ENCODE data around the gene ULBP3. TPM values are rescaled to one million over a fixed set of nuclear protein-coding genes. Genes with fewer than 3 reads are reported as not detected.
"Not testable (repeated sequence)": the region's sequence is repeated elsewhere in the genome, so short reads cannot be mapped to it uniquely, and the experiment has no call there.

The ULBP3 gene
- total RNA-seq, 1 donor from 2014 or later, result 0.81 TPM

DNA sequence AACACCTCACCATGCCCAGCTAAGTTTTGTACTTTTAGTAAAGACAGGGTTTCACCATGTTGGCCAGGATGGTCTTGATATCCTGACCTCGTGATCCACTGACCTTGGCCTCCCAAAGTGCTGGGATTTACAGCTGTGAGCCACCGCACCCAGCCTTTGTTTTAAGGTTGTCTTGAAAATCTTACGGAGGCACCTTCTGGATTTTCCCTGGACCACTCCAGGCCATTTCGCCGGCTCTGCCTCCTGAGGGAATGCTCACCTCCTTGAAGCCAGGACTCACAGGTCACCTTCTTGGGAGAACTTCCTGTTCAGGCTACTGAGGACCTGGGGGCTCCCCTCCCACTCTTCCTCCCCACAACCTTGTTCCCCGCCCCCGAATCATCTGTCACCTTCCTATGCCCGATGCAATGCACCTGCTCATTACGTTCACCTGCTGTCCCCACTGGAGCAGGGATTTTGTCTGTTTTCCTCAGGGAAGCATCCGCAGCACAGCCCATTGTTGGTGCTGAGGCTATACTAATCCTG, 24.2 kb downstream of the ULBP3 start:
- intact Hi-C loops (cut with micrococcal nuclease), result no loop called here

DNA sequence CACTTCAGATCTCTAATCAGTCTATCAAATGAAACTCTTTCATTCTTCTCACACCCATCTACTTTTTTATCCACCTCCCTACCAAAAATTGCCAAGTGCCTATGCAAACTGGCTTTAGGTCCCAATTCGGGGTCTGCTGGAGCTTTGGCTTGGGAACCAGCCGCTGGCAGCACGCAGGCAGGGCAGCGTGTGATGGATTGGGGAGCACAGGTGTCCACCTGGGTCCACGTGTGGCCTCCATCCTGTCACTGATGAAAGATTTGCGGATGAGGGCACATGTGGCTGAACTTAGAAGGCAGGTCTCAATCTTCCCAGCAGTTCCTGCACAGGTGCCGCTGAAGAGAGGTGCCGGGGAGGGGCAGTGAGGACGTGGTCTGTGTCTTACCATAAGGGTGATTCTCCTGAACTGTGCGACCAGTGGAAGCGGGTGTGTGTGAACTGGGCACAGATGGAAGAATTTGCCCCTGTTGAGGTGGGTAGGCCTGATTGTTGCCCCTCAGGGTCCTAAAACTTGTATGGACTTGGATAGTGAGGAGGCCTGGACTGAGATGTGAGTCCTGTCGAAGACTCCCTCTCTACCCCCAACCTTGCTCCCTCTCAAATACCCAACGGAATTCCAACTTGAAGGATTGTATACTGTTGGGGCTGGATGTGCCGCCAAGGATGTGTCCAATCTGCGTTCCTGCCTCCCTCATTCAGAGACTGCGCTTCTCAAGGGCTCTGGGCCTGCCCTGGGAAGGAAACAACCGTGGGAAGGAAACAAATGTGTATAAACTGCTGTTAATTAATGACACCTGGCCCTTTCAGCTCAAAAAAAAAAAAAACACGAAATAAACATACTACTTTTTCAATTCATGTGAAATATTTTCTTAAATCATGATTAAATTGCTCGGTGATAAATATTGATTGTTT, 25.2 kb downstream of the ULBP3 start:
- intact Hi-C loops (cut with micrococcal nuclease), result no loop called here

DNA sequence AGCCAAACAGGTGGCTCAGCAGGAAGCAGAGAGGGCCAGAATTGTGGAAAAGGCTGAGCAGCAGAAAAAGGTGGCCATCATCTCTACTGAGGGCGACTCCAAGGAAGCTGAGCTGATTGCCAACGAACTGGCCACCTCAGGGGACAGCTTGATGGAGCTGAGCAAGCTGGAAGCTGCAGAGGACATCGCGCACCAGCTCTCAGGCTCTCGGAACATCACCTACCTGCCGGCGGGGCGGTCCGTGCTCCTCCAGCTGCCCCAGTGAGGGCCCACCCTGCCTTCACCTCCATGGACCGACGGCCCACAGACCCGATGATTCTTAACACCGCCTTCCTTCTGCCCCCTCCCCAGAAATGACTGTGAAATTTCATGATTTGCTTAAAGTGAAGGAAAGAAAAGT, 25.8 kb downstream of the ULBP3 start:
- intact Hi-C loops (cut with micrococcal nuclease), result no loop called here

DNA sequence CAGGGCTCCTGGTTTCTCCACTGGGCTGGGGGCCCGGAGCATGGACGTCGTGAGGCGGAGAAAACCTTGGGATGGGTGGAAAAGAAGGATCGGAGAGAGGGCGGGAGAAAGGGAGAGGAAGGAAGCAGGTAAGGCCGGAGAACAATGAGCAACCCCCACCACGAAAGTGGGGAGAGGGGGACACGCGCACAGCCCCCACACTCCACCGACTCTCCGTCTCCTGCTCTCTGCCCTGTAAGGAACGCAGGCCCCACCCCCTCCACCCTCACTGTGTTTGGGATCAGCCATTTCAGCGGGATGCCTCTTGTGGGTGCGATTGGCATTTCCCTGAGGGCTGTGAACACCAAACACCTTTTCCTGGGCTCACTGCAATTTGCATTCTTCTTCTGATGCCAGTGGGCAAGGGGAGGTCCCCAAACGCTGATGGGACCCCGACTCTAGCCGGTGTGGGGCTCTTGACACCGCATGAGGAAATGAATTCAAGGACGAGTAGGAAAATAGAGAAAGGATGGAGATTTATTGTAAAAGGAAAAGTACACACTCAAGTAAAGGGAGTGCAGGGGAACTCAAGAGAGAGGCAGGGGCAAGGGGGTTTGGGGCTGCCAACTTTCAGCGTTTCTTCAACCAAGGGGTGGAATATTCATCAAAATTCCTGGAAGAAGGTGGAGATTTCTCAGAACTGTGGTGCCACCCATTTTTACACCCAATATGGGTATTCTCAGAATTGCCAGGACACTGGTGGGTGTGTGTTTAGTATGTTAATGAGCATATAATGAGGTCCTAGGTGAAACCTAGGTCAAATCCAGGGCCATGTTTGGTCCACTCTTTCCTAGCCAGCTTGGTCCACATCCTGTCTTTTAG, 30.5 kb downstream of the ULBP3 start:
- intact Hi-C loops (cut with micrococcal nuclease), result no loop called here

DNA sequence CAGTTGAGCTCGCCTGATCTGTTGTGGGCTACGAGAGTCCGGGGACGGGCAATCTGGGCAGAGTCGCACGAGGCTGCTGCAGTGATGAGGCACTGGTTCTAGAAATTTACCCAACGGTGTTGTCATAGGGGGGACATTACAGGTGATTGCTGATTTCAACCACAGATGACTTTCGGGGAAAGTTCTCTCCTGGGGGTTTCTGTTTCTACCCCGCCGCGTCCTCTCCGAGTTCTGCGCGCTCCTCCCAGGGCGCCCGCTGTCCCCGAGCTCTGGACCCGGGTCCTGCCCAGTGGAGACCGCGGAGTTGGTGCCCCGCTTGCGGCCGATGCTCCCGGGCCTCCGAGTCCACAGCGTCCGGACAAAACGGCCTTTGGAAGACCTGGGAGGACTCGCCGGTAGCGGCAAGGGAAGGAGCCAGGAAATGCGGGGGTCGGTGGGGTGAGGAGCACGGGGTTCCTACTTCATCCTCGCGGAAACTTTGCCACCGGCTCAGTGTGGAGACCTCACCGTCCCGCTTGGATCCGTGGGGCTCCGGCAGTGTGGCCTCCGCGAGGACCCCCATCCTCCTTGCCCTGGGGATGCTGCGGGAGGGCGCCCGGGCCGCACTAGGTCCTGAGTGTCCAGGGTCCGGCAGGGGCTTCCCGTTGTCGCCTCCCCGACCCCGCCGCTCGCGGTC, 31.3 kb downstream of the ULBP3 start:
- intact Hi-C loops (cut with micrococcal nuclease), result no loop called here

DNA sequence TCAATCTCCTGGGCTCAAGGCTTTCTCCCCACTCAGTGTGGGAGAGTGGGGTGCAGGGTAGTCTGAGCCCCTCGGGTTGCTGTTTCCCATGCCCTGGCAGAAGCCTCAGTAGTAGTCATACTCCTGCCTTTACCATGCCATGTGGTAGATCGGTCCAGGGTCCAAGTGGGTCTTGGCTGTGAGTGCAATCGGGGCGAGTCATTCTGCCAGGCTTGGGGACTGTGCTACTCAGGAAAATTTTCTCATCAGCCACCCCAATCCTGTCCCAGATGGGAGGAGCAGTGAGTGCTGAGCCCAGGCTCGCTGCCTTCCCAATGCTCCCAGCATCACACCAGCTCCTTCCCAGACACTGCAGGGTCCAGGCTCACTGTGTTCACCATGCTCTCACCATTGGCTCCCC, 32.8 kb downstream of the ULBP3 start:
- intact Hi-C loops (cut with micrococcal nuclease), result no loop called here

DNA sequence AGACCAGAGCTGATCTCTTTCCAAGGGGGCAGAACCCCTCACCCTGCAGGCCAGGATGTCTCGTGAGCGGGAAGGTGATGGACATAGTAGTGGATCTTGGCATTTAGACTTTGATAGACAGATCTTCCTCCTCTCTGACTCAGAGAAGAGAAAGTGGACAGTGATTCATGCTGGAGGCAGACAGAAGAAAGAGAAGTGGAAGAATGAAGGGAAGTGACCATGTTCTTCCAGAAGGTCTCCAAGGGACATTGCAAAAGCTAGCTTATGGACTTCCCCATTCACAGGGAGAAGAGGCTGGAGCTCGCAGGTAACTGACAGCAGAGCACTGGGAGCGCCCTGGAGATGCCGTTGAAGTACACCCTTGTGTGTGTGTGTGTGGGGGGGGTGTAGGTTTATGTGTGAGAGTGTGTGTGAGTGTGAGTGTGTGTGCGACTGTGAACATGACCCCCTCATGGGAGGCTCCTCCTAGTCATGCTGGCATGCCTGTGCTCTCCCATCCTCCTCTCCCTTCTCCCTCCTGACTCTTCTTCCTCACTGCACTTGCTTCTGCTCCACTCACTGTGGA, 35.6 kb downstream of the ULBP3 start:
- intact Hi-C loops (cut with micrococcal nuclease), result no loop called here

DNA sequence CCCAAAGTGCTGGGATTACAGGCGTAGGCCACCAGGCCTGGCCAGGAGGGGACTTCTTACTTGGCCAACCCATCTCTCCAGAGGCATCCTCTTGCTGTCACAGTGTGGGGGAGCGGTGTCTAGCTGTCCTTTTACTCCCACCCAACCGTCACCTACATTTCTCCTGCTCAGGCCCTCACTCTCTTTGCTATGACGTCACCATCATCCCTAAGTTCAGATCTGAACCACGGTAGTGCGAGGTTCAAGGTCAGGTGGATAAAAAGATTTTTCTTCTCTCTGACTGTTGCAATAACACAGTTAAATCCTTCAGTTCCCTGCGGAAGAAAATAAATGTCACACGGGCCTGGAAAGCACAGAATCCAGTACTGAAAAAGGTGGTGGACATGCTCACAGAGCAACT, 36.3 kb downstream of the ULBP3 start:
- intact Hi-C loops (cut with micrococcal nuclease), result no loop called here

DNA sequence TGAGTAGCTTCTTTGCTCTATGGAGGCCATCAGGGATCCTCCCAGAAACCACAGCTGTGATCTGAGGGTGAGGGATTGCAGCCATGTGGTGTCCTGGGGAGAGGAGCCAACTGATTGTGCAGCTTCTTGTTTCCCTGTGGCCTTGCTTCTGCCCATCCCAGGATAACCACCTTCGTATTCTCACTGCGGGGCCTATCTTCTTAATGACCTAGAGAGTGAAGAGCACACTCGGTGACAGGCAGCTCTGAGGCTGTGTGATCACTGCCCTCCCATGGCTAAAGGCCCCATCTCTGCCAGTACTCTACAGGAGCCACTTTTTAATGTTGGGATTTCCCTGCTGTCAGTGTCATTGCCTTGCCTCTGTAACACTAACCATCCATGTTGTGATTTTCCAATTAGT, 38.3 kb downstream of the ULBP3 start:
- intact Hi-C loops (cut with micrococcal nuclease), result no loop called here

DNA sequence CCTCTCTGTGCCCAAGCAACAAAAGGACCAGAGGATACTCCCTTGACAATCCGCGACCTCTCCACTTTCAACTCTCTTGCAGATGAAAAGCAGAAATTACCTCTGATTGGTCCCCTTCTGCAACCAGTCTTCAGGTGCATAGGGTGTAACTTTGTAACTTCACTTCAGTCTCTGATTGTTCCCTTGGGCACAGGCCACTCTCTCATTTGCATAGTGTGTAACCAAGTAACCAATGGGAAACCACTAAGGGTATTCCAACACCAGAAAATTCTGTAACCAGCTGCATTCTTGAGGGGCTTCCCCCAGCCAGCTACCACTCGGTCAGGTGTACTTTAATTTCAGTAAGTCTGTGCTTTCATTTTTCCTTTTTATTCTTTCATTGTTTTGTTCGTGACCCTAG, 39.2 kb downstream of the ULBP3 start:
- intact Hi-C loops (cut with micrococcal nuclease), result no loop called here

DNA sequence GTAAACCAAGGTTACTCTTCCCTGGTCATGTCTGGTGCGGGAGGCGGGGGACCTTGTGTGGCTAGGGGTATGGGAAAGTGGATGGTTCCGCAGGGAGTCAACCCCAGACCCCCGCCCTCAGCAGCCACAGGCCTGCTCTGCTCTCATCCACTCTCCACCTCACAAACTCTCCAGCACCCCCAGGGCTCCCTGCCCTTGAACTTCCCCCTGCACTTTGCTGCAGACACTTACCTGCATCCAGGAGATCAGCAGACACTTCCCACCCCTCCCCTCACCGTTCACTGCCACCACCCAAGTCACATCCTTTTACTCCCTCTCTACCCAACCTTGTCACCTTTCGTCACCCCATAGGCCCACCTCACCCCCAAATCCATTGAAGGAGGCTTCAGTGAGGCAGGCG, 39.6 kb downstream of the ULBP3 start:
- intact Hi-C loops (cut with micrococcal nuclease), result no loop called here

DNA sequence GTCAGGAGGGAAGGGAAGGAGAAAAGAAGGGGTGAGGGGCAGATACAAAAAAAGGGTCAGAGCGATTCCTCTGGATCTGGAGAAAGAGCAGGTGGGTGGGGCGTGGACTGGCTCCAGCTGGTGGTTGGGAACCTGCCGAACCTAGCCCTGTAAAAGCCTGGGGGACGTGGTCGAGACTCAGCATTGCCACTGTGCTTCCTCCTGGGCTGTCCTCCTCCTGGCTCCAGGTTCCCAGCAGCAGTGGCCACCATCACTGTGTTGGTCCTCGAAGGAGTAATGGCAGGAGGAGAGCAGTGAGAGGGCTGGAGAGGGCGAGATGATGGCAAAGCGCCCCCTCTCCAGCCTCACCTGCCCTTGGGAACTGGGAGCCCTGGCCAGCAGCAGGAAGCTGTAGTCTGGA, 40.1 kb downstream of the ULBP3 start:
- intact Hi-C loops (cut with micrococcal nuclease), result no loop called here

DNA sequence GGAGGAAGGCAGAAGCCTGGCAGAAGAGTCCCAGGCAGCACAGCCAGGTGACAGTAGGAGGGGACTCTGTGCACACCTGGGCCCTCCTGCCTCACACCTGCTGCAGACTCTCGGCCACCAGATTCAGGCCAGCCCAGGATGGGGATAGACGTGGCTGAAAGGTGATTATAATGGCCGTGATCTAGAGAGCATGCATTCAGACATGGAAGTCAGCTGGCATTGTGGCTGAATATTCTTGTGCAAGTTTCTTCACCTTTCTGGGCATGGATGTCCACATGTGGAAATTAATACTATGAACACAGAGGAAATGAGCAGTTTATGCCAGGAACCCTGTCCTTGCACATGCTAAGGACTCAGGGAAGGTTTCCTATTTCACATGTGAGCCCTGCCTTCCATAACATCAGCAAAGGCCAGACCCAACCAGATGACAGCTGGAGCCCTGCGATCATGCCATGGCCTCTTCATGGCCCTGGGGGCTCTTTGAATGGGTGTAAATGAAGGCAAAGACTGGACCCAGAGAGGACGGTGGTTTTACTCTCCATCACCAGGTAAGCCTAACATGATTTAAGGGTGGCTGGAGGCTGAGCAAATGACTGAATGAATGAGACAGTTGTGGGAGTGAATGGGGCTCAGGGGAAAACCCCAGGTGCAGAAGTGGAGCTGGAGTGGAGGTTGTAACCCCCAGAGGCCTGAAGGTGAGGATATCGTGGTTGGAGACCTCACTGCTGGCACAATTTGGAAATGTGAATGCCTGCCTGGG, 40.9 kb downstream of the ULBP3 start:
- intact Hi-C loops (cut with micrococcal nuclease), result no loop called here

DNA sequence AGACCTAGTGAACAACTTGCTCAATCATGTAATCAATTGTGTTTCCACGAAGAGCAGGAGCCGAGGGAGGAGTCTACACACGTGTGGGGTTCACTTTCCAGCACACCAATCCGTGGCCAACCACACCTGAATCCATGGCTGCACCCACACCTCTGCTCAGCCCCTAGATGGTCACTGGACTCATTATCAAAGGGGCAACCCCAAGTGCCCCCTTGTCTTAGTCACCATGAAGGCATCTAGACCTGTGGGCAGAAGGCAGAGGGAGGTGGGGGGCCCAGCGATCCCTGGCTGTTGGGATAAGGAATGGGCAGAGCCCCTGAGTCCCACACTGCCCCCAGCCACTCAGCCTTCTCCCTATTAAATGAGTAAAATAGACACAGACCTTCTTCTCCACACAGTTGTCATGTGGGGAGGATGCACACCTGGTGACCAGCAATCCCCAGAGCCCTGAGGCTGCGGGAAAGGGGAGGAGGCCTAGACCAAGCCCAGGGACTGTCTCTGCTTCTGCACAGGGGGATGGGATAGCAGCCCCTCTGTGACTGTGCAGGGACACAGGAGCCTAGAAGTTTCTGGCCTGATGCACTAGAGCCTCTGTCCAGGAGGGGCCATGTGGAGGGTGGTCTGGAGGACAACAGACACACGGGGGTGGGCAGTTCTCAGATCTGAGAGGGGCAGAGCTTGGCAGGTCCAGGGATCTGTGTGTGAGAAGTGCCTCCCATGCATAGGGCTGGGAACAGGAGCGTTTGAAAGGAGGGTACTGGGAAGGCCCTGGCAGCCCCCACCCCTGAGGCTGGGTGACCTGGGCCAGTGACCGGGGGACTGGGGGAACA, 41.7 kb downstream of the ULBP3 start:
- intact Hi-C loops (cut with micrococcal nuclease), result no loop called here

DNA sequence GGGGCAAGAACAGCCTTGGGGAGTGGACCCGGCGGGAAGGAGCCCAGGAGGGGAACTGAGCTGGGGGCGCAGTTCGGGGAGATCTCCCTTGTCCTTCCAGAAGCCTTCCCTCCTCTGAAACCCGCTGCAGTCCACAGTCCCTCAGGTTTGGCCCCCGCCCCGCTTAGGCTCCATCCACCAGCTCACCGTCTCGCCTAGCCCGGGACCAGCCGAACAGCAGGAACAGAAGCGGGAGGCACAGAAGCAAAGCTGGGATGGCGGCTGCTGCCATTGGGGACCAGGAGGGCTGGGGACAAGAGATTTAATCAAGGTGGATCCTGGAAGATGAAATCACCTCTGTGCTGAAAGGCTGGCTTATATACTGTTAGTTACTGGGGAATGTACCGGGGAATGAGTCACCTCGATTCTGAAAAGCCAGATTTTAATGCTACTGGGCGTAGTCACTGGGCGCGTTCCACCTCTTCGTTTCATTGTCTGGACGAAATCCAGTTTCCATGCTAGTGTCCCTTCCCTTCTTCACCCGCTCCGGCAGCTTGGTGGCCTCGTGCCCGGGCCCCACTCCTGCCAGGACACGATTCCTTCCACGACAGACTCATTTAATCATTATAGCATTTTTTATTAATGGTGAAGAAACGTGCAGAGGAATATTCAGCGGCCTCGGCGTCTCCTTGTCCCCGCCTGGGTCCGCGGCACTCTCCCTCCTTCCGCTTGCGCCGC, 43.6 kb downstream of the ULBP3 start, which contains the start of gene RAET1L:
Gene RAET1L, minus strand, starts transcription at position 332 of the 717 bp plus-strand sequence. Its CDS starts 61 bp downstream, at position 271.
- intact Hi-C loops (cut with micrococcal nuclease), result no loop called here

DNA sequence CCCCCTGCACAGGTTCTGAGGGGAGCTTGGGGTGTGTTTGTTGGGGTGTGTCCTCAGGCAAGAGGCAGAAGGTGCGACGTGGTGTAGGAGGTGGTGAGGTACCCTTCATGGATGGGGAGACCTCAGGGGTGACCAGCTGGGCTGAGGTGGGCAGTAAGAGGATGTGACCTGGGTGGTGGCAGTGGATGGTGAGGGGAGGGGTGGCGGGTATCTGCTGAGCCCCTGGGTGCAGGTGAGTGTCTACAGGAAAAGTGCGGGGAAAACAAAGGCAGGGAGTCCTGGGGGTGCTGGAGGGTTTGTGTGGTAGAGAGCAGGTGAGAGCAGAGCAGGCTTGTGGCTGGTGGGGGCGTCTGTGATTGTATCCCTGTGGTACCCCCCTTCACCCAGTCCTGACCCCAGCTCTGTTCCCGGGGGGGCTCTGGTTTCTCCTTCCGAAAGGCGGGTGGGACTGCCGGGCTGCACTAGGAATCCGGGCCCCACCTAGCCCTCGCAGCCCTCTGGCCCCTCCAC, 44.2 kb downstream of the ULBP3 start:
- intact Hi-C loops (cut with micrococcal nuclease), result no loop called here

DNA sequence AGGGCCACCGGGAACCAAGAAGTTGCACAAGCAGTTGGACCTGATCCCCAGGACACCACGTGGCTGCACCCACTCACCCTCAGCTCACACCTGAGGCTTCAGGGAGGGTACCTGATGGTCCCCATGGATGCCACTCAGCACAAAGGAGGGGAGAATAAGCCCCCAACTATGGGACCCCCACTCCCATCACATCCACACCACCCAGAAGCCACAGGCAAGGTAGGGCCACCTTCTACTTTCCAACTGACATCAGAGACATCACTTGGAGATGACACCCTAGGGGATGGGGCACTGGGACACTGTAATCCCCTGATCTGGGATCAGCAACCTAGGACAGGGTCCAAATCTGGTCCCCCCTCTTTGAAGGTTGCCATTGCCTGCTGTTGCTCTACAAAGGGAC, 44.9 kb downstream of the ULBP3 start:
- intact Hi-C loops (cut with micrococcal nuclease), result not testable (repeated sequence)

DNA sequence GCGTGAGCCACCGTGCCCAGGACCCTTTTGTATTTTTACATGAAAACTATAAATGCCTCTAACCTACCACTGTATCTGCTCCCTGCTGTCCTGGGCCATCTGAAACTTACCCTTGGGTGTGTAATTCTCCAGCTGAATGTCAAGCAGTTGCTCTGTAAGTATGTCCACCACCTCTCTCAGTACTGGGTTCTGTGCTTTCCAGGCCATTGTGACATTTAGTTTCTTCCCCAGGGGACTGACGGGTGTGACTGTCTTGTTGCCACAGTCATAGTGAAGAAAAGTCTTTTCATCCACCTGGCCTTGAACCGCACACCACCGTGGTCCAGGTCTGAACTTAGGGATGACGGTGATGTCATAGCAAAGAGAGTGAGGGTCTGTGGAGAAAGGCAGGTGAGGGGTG, 47.1 kb downstream of the ULBP3 start:
- intact Hi-C loops (cut with micrococcal nuclease), result not testable (repeated sequence)
